ENCODE data around the gene TBC1D22A. TPM values are rescaled to one million over a fixed set of nuclear protein-coding genes. Genes with fewer than 3 reads are reported as not detected.

TBC1D22A gene
- total RNA-seq, 3 donors from 2014 or later, result 19.0 to 23.6 (median 23.6) TPM

GRCh38 chr22:47178339-47178738 lies 415.9 kb downstream of the TBC1D22A start:
- H3K4me1 ChIP-seq, result no peaks in the 10 kb centered on the region
- DNase-seq (ENCODE audit: low spot score in 2 of 2), result no peak

GRCh38 chr22:47180796-47181195 lies 418.3 kb downstream of the TBC1D22A start:
- Histone ChIP-seq H3K36me3 (no peaks in the 10 kb centered on the region), H3K4me1 (no peaks in the 10 kb centered on the region)
- intact Hi-C loops (cut with DNase I; ENCODE audit: low total_unique reads), result no loop called here

More at GRCh38 chr22:47178339-47178738, 415.9 kb downstream of the TBC1D22A start:
- Histone ChIP-seq H3K36me3 (no peaks in the 10 kb centered on the region), H3K27ac (no peak overlapping the region), H3K4me3 (no peak overlapping the region), H3K9me3 (peaks cover 0 to 12% of the 10 kb centered on the region in 2 donors), H3K27me3 (no peaks in the 10 kb centered on the region)
- TF ChIP-seq POLR2AphosphoS5 (IDR thresholded peaks at IDR 0.05) (no peak), POLR2A (IDR thresholded peaks at IDR 0.05) (no peak), CTCF (IDR thresholded peaks at IDR 0.05) (no peak)
- intact Hi-C loops (cut with DNase I; ENCODE audit: low total_unique reads), result no loop called here

GRCh38 chr22:47187176-47187957 lies 424.9 kb downstream of the TBC1D22A start:
- no peaks in the 10 kb centered on the region for H3K4me1 ChIP-seq
- TF ChIP-seq POLR2A (IDR thresholded peaks at IDR 0.05) (no peak), POLR2AphosphoS5 (IDR thresholded peaks at IDR 0.05) (no peak)
- peaks cover 0 to 8% of the 10 kb centered on the region in 2 donors for H3K9me3 ChIP-seq
- intact Hi-C loops (cut with DNase I; ENCODE audit: low total_unique reads), result no loop called here
- H3K4me3 ChIP-seq, result no peak overlapping the region
- H3K27me3 ChIP-seq, result no peaks in the 10 kb centered on the region
- no peak overlapping the region for H3K27ac ChIP-seq
- H3K36me3 ChIP-seq, result no peaks in the 10 kb centered on the region
- DNase-seq (ENCODE audit: low spot score in 2 of 2), result peak in 1 of 2 donors; percentile 28

More at GRCh38 chr22:47180796-47181195, 418.3 kb downstream of the TBC1D22A start:
- no peak overlapping the region for H3K27ac ChIP-seq
- H3K4me3 ChIP-seq, result no peak overlapping the region
- no peaks in the 10 kb centered on the region for H3K27me3 ChIP-seq
- peaks cover 0 to 1% of the 10 kb centered on the region in 2 donors for H3K9me3 ChIP-seq
- DNase-seq (ENCODE audit: low spot score in 2 of 2), result no peak
- no peak for TF ChIP-seq POLR2A (IDR thresholded peaks at IDR 0.05)
- TF ChIP-seq POLR2AphosphoS5 (IDR thresholded peaks at IDR 0.05), result no peak
- no peak for TF ChIP-seq CTCF (IDR thresholded peaks at IDR 0.05)

- Histone ChIP-seq H3K27ac (no peak overlapping the region), H3K36me3 (no peaks in the 10 kb centered on the region), H3K4me1 (no peaks in the 10 kb centered on the region), H3K9me3 (peaks cover 0 to 8% of the 10 kb centered on the region in 2 donors), H3K4me3 (no peak overlapping the region), H3K27me3 (no peaks in the 10 kb centered on the region)
- intact Hi-C loops (cut with DNase I; ENCODE audit: low total_unique reads), result no loop called here
- TF ChIP-seq POLR2AphosphoS5 (IDR thresholded peaks at IDR 0.05) (no peak), POLR2A (IDR thresholded peaks at IDR 0.05) (no peak), CTCF (IDR thresholded peaks at IDR 0.05) (no peak)
- DNase-seq (ENCODE audit: low spot score in 2 of 2), result peak in 1 of 2 donors; percentile 41
Measured at GRCh38 chr22:47188261-47189055, 426.0 kb downstream of the TBC1D22A start.

GRCh38 chr22:47189056-47189916 lies 426.8 kb downstream of the TBC1D22A start:
- H3K4me1 ChIP-seq, result no peaks in the 10 kb centered on the region
- H3K27ac ChIP-seq, result no peak overlapping the region
- no peaks in the 10 kb centered on the region for H3K27me3 ChIP-seq
- no peaks in the 10 kb centered on the region for H3K36me3 ChIP-seq
- peak in 1 of 2 donors; percentile 47 for DNase-seq (ENCODE audit: low spot score in 2 of 2)
- no peak for TF ChIP-seq CTCF (IDR thresholded peaks at IDR 0.05)
- no peak for TF ChIP-seq POLR2AphosphoS5 (IDR thresholded peaks at IDR 0.05)
- TF ChIP-seq POLR2A (IDR thresholded peaks at IDR 0.05), result no peak
- peaks cover 0 to 8% of the 10 kb centered on the region in 2 donors for H3K9me3 ChIP-seq
- intact Hi-C loops (cut with DNase I; ENCODE audit: low total_unique reads), result no loop called here
- no peak overlapping the region for H3K4me3 ChIP-seq
